ENCODE measurements around the gene TBCEL. TPM values are rescaled to one million over a fixed set of nuclear protein-coding genes. Genes with fewer than 3 reads are reported as not detected.

The TBCEL gene
- total RNA-seq, 1 donor from 2014 or later: 31.2 TPM

- Mint-ChIP-seq H3K36me3 (ENCODE audit: low read depth, unreplicated experiment) (no peaks in the 10 kb centered on the region), H3K27me3 (ENCODE audit: unreplicated experiment) (peaks cover 1% of the 10 kb centered on the region), H3K4me3 (ENCODE audit: unreplicated experiment) (no peak overlapping the region), H3K27ac (ENCODE audit: unreplicated experiment) (no peak overlapping the region), H3K4me1 (ENCODE audit: unreplicated experiment) (no peaks in the 10 kb centered on the region), H3K9me3 (ENCODE audit: unreplicated experiment) (no peaks in the 10 kb centered on the region)
- no peak for DNase-seq (ENCODE audit: low spot score)
- TF ChIP-seq CTCF (IDR thresholded peaks at IDR 0.05; ENCODE audit: unreplicated experiment): no peak
Observed at GRCh38 chr11:121106812-121107211, 82.9 kb downstream of the TBCEL start.

GRCh38 chr11:121108413-121108812, 84.5 kb downstream of the TBCEL start:
- DNase-seq (ENCODE audit: low spot score): no peak
- H3K27ac Mint-ChIP-seq (ENCODE audit: unreplicated experiment): no peak overlapping the region
- no peaks in the 10 kb centered on the region for H3K9me3 Mint-ChIP-seq (ENCODE audit: unreplicated experiment)
- TF ChIP-seq CTCF (IDR thresholded peaks at IDR 0.05; ENCODE audit: unreplicated experiment): no peak
- H3K4me1 Mint-ChIP-seq (ENCODE audit: unreplicated experiment): no peaks in the 10 kb centered on the region
- H3K4me3 Mint-ChIP-seq (ENCODE audit: unreplicated experiment): no peak overlapping the region
- peaks cover 1% of the 10 kb centered on the region for H3K27me3 Mint-ChIP-seq (ENCODE audit: unreplicated experiment)
- no peaks in the 10 kb centered on the region for H3K36me3 Mint-ChIP-seq (ENCODE audit: low read depth, unreplicated experiment)

GRCh38 chr11:121109471-121109870, 85.6 kb downstream of the TBCEL start:
- Mint-ChIP-seq H3K9me3 (ENCODE audit: unreplicated experiment) (no peaks in the 10 kb centered on the region), H3K27ac (ENCODE audit: unreplicated experiment) (no peak overlapping the region), H3K36me3 (ENCODE audit: low read depth, unreplicated experiment) (no peaks in the 10 kb centered on the region), H3K4me1 (ENCODE audit: unreplicated experiment) (no peaks in the 10 kb centered on the region), H3K27me3 (ENCODE audit: unreplicated experiment) (peaks cover 1% of the 10 kb centered on the region), H3K4me3 (ENCODE audit: unreplicated experiment) (no peak overlapping the region)
- DNase-seq (ENCODE audit: low spot score): no peak
- no peak for TF ChIP-seq CTCF (IDR thresholded peaks at IDR 0.05; ENCODE audit: unreplicated experiment)

GRCh38 chr11:121109916-121110586, 86.1 kb downstream of the TBCEL start:
- no peak for TF ChIP-seq CTCF (IDR thresholded peaks at IDR 0.05; ENCODE audit: unreplicated experiment)
- Mint-ChIP-seq H3K9me3 (ENCODE audit: unreplicated experiment) (no peaks in the 10 kb centered on the region), H3K4me3 (ENCODE audit: unreplicated experiment) (no peak overlapping the region), H3K27me3 (ENCODE audit: unreplicated experiment) (peaks cover 1% of the 10 kb centered on the region), H3K27ac (ENCODE audit: unreplicated experiment) (no peak overlapping the region), H3K36me3 (ENCODE audit: low read depth, unreplicated experiment) (no peaks in the 10 kb centered on the region), H3K4me1 (ENCODE audit: unreplicated experiment) (no peaks in the 10 kb centered on the region)
- DNase-seq (ENCODE audit: low spot score): no peak

GRCh38 chr11:121110871-121111724, 87.2 kb downstream of the TBCEL start:
- Mint-ChIP-seq H3K4me3 (ENCODE audit: unreplicated experiment) (no peak overlapping the region), H3K9me3 (ENCODE audit: unreplicated experiment) (no peaks in the 10 kb centered on the region), H3K4me1 (ENCODE audit: unreplicated experiment) (no peaks in the 10 kb centered on the region), H3K27ac (ENCODE audit: unreplicated experiment) (no peak overlapping the region), H3K36me3 (ENCODE audit: low read depth, unreplicated experiment) (no peaks in the 10 kb centered on the region), H3K27me3 (ENCODE audit: unreplicated experiment) (peaks cover 1% of the 10 kb centered on the region)
- TF ChIP-seq CTCF (IDR thresholded peaks at IDR 0.05; ENCODE audit: unreplicated experiment): no peak
- DNase-seq (ENCODE audit: low spot score): no peak
